ENCODE results near the gene MACROH2A1.

Gene MACROH2A1

DNA sequence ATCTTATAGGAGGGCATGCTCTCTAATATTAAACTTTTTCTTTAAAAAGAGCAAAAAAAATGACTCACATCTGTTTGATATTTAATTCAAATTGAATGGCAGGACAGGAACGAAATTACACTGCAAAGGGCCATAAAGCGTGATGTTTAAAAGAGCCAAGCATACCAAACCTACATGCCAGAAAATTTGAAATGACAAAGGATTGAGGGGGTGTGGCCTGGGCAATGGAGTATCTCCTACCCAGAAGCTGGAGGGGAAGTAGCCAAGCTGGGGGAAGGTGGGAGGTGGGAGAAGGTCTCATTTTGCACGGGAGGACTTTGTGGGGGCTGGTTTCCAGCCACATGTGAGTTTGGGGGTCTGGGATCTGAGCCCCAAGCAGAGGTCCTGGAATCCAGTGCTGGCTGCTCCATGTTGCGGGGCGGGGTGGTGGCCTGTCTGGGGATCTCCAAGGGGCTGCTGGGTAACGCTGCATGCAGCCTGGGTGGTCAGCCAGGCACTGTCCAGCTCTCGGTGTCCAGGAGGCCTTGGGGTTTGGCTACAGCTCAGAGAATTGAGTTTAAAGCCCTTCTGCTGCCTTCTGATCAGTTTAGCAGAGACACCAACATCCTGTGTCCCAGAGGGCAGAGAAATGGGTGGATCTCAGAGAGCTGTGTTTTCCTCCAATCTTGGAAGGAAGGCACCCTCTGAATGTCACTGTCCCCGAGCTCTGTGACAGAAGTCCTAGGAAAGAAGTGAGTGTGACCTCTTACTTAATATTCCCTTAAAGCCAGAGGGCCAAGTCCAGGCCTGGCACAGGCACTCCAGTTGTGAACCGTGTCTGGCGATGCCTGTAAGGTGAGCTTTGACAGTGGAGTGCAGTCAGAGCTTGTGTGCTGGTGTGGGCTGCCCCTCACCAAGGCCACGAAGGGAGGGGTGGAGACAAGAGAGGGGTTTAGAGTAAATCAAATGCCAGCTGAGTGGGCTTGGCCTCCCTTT lies 40.5 kb upstream of the MACROH2A1 start:
- TF ChIP-seq EZH2phosphoT487 (conservative IDR thresholded peaks at IDR 0.05; ENCODE audit: low read length): no peak
- TF ChIP-seq, protein P1, sequence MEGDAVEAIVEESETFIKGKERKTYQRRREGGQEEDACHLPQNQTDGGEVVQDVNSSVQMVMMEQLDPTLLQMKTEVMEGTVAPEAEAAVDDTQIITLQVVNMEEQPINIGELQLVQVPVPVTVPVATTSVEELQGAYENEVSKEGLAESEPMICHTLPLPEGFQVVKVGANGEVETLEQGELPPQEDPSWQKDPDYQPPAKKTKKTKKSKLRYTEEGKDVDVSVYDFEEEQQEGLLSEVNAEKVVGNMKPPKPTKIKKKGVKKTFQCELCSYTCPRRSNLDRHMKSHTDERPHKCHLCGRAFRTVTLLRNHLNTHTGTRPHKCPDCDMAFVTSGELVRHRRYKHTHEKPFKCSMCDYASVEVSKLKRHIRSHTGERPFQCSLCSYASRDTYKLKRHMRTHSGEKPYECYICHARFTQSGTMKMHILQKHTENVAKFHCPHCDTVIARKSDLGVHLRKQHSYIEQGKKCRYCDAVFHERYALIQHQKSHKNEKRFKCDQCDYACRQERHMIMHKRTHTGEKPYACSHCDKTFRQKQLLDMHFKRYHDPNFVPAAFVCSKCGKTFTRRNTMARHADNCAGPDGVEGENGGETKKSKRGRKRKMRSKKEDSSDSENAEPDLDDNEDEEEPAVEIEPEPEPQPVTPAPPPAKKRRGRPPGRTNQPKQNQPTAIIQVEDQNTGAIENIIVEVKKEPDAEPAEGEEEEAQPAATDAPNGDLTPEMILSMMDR (IDR thresholded peaks at IDR 0.05; ENCODE audit: insufficient read depth, low read length, poor library complexity, severe bottlenecking): no peak
- Histone ChIP-seq H3K9me3 (ENCODE audit: insufficient read depth, low read length) (no peaks in the 10 kb centered on the region), H2AFZ (ENCODE audit: low read depth, low read length, severe bottlenecking) (no peak overlapping the region), H3K79me2 (ENCODE audit: insufficient read depth, low read length) (no peaks in the 10 kb centered on the region), H3K27ac (ENCODE audit: low read depth, low read length) (no peak overlapping the region), H3K4me2 (ENCODE audit: low read depth, low read length, poor library complexity, severe bottlenecking) (no peak overlapping the region), H3K36me3 (ENCODE audit: low read length) (no peaks in the 10 kb centered on the region), H3F3A (ENCODE audit: insufficient read depth) (no peaks in the 10 kb centered on the region), H3K4me3 (ENCODE audit: insufficient read depth, low read length, poor library complexity, severe bottlenecking) (no peak overlapping the region), H3K9me2 (replicated peaks; ENCODE audit: insufficient read depth, low read length) (no peaks in the 10 kb centered on the region), H3K27me3 (ENCODE audit: low read length) (no peaks in the 10 kb centered on the region), H3K9ac (ENCODE audit: low read length) (no peak overlapping the region), H4K20me1 (ENCODE audit: low read depth, low read length) (no peaks in the 10 kb centered on the region)

DNA sequence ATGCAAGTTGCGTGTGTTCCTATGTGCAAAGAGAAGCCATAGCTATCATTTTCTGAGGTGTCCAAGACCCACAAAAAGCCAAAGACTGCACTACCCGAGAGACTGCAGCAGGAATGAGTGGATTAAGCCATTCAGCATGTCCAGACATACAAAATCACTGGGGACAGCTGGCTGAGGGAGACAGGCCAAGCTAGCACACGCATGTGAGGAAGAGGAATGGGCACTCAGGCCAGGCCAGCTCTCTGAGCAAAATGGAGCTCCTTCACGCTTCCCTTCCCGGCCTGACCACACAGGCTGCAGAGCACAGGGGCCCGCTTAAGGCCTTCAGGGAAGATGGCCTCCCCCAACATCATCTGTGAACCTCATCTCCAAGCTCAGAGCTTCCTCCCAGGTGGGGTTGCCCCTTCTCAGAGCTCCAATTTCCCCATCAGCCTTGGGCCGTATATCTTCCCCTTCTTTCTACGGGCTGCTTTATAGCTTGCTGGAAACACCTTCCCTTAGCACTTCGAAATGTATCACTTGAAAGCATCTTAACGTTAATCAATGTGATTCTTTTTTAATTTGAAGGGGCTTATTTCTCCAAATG lies 39.7 kb upstream of the MACROH2A1 start:
- no peaks in the 10 kb centered on the region for H3K27me3 ChIP-seq (ENCODE audit: low read length)
- H3K4me2 ChIP-seq (ENCODE audit: low read depth, low read length, poor library complexity, severe bottlenecking): no peak overlapping the region
- H3K9ac ChIP-seq (ENCODE audit: low read length): no peak overlapping the region
- no peaks in the 10 kb centered on the region for H3K36me3 ChIP-seq (ENCODE audit: low read length)
- no peak overlapping the region for H3K4me3 ChIP-seq (ENCODE audit: insufficient read depth, low read length, poor library complexity, severe bottlenecking)
- TF ChIP-seq EZH2phosphoT487 (conservative IDR thresholded peaks at IDR 0.05; ENCODE audit: low read length): no peak
- TF ChIP-seq, protein P1 (IDR thresholded peaks at IDR 0.05; ENCODE audit: insufficient read depth, low read length, poor library complexity, severe bottlenecking): no peak
- no peaks in the 10 kb centered on the region for H3F3A ChIP-seq (ENCODE audit: insufficient read depth)
- no peaks in the 10 kb centered on the region for H3K79me2 ChIP-seq (ENCODE audit: insufficient read depth, low read length)
- no peaks in the 10 kb centered on the region for H3K9me2 ChIP-seq (replicated peaks; ENCODE audit: insufficient read depth, low read length)
- no peaks in the 10 kb centered on the region for H4K20me1 ChIP-seq (ENCODE audit: low read depth, low read length)
- no peak overlapping the region for H2AFZ ChIP-seq (ENCODE audit: low read depth, low read length, severe bottlenecking)
- H3K9me3 ChIP-seq (ENCODE audit: insufficient read depth, low read length): no peaks in the 10 kb centered on the region
- H3K27ac ChIP-seq (ENCODE audit: low read depth, low read length): no peak overlapping the region

DNA sequence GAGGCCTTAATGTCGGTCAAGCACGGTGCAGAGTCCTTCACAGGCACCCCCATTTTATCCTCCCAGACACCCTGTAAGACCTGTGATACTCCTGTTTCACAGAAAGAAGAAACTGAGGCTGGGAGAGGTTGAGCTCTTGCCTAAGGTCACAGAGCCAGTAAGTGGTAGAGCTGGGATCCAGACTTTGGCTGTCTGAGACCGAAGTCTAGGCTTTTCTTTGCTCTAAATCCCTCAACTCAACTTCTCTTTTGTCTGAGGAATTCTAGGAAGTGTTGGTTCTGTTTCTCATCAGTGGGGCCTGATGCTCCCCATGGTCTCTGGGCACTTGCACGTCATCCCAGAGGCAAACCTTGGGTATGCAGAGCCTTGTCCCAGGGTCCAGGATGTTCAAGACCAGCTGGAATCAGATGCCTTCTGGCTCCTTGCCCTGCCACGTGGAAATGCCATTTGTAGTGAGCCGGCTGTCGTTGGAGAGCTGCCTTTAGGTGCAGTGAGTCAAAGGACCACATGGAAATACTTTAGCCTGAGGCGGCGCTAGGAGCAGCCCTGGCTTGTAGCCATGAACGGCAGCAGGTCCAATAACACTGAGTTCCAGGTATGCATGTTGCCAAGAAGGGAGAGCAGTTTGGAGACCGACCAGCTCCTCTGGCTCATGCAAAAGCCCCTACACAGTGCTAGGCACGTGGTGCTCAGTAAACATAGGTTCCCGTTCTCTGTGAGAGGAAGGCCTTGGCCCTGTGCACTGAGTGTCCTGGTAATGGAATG lies 38.9 kb upstream of the MACROH2A1 start:
- Histone ChIP-seq H3F3A (ENCODE audit: insufficient read depth) (no peaks in the 10 kb centered on the region), H2AFZ (ENCODE audit: low read depth, low read length, severe bottlenecking) (no peak overlapping the region), H4K20me1 (ENCODE audit: low read depth, low read length) (no peaks in the 10 kb centered on the region), H3K9ac (ENCODE audit: low read length) (no peak overlapping the region), H3K79me2 (ENCODE audit: insufficient read depth, low read length) (no peaks in the 10 kb centered on the region), H3K4me3 (ENCODE audit: insufficient read depth, low read length, poor library complexity, severe bottlenecking) (no peak overlapping the region), H3K27ac (ENCODE audit: low read depth, low read length) (no peak overlapping the region), H3K27me3 (ENCODE audit: low read length) (no peaks in the 10 kb centered on the region), H3K4me2 (ENCODE audit: low read depth, low read length, poor library complexity, severe bottlenecking) (no peak overlapping the region), H3K36me3 (ENCODE audit: low read length) (no peaks in the 10 kb centered on the region), H3K9me2 (replicated peaks; ENCODE audit: insufficient read depth, low read length) (no peaks in the 10 kb centered on the region), H3K9me3 (ENCODE audit: insufficient read depth, low read length) (no peaks in the 10 kb centered on the region)
- no peak for TF ChIP-seq EZH2phosphoT487 (conservative IDR thresholded peaks at IDR 0.05; ENCODE audit: low read length)
- TF ChIP-seq, protein P1 (IDR thresholded peaks at IDR 0.05; ENCODE audit: insufficient read depth, low read length, poor library complexity, severe bottlenecking): no peak
